Nephron progenitor cell (in vitro differentiated cells): ENCODE measurements around the gene COL12A1.

Experiments
- DNase-seq: peaks from one replicate; pipeline ENCODE4 v3.0.0; 2021
- H3K27ac Mint-ChIP-seq: 2 replicates; pipeline ENCODE4 v1.8.0; 2021; ENCODE audit warnings: mild to moderate bottlenecking, moderate library complexity, mixed read lengths
- H3K27me3 Mint-ChIP-seq: 2 replicates; pipeline ENCODE4 v1.8.0; 2021; ENCODE audit warnings: mild to moderate bottlenecking, low read depth, mixed read lengths; ENCODE audit not compliant: poor library complexity
- H3K36me3 Mint-ChIP-seq: 2 replicates; pipeline ENCODE4 v1.8.0; 2021; ENCODE audit warnings: low read depth, mixed read lengths
- H3K4me1 Mint-ChIP-seq: 2 replicates; pipeline ENCODE4 v1.8.0; 2021; ENCODE audit warnings: mixed read lengths
- H3K4me3 Mint-ChIP-seq: 2 replicates; pipeline ENCODE4 v1.8.0; 2021; ENCODE audit warnings: mild to moderate bottlenecking, moderate library complexity, mixed read lengths
- H3K9me3 Mint-ChIP-seq: 2 replicates; pipeline ENCODE4 v1.8.0; 2021; ENCODE audit warnings: mild to moderate bottlenecking, moderate library complexity, mixed read lengths
- TF ChIP-seq, protein P1 (sequence below): fragments of 200-600 bp; sonication (generic); IDR thresholded peaks from 2 replicates; pipeline ENCODE4 v1.5.0; 2021; ENCODE audit warnings: antibody characterized with exemption

COL12A1 gene

DNA sequence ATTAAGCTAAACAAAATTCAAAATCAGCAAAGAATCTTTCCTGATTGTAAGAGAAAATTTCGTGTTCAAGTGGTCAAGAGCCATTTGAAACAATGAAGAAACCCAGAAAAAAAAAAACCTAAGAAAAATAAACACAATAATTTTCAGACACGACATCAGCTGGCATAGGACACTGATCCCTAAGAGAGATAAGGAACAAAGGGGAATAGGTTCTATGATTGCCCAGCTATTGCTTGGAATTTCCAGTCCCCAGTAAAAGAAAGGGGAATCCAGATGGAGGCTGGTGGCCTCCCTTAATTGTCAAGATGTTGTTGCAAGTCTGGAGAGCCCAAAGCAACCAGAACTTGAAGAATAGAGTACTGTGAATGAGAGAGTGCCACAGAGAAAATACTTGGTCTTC lies 48.5 kb downstream of the COL12A1 start:
- no peak overlapping the region for H3K4me3 Mint-ChIP-seq
- no peak for DNase-seq
- TF ChIP-seq, protein P1, sequence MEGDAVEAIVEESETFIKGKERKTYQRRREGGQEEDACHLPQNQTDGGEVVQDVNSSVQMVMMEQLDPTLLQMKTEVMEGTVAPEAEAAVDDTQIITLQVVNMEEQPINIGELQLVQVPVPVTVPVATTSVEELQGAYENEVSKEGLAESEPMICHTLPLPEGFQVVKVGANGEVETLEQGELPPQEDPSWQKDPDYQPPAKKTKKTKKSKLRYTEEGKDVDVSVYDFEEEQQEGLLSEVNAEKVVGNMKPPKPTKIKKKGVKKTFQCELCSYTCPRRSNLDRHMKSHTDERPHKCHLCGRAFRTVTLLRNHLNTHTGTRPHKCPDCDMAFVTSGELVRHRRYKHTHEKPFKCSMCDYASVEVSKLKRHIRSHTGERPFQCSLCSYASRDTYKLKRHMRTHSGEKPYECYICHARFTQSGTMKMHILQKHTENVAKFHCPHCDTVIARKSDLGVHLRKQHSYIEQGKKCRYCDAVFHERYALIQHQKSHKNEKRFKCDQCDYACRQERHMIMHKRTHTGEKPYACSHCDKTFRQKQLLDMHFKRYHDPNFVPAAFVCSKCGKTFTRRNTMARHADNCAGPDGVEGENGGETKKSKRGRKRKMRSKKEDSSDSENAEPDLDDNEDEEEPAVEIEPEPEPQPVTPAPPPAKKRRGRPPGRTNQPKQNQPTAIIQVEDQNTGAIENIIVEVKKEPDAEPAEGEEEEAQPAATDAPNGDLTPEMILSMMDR, result no peak
- no peaks in the 10 kb centered on the region for H3K9me3 Mint-ChIP-seq
- H3K27me3 Mint-ChIP-seq, result peaks cover 3% of the 10 kb centered on the region
- peak overlapping the region; percentile 10 for H3K27ac Mint-ChIP-seq
- peaks cover 20% of the 10 kb centered on the region for H3K4me1 Mint-ChIP-seq
- no peaks in the 10 kb centered on the region for H3K36me3 Mint-ChIP-seq

DNA sequence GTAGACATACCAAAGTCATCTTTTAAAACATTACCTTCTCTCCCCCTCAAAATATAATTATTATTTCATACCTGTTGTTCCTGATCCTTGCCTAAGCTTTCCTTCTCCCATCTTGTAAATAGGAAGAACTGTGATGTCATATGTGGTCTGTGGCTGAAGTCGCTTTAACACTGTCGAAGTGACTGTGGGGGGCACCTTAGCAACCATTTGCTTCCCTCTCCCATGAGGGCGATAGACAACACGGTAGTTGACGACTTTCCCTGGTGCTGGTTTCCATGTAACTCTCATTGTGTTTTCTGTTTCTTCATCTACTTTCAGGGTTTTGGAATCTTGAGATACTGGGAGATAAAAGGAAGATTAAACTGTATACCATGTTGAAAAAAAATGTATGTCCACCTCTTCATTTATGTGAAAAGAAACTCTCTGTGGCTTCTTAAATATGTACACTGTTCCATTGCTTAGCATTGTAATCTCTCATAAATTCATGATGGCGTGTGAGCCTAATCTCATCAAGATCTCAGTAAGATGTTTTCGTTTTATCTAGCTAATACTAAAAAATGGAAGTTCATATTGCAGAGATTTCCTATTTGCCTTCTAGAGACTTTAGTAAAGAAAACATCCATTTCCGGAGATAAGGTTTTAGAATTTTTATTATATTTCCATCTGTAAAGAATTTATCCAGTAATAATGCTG lies 49.5 kb downstream of the COL12A1 start:
- Mint-ChIP-seq H3K27ac (no peak overlapping the region), H3K4me3 (no peak overlapping the region), H3K36me3 (no peaks in the 10 kb centered on the region), H3K9me3 (no peaks in the 10 kb centered on the region), H3K27me3 (peaks cover 3% of the 10 kb centered on the region), H3K4me1 (peaks cover 20% of the 10 kb centered on the region)
- TF ChIP-seq, protein P1, result no peak
- DNase-seq, result no peak

DNA sequence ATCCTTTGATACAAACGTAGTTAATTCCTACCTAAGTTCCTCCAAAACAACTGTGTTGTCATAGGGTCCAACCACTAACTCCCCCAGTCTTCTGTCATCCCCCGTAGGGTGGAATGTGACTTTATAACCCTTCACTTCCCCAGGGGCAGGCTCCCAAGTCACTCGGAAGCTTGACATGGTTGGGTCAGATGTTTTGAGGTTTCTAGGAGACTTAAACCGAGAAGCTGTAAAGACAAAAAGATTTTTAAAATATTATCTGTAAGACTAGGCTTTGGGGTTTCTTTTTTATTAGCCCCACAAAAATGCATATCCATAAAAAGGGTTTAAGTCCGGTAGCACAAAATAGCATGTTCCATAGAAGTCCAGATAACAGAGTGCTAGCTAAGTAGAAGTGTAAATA lies 50.2 kb downstream of the COL12A1 start:
- Mint-ChIP-seq H3K36me3 (no peaks in the 10 kb centered on the region), H3K27me3 (peaks cover 3% of the 10 kb centered on the region), H3K9me3 (no peaks in the 10 kb centered on the region), H3K4me3 (no peak overlapping the region), H3K27ac (peak overlapping the region; percentile 36), H3K4me1 (peaks cover 20% of the 10 kb centered on the region)
- DNase-seq, result peak; percentile 3
- TF ChIP-seq, protein P1, result no peak

- H3K4me1 Mint-ChIP-seq, result peaks cover 20% of the 10 kb centered on the region
- no peaks in the 10 kb centered on the region for H3K9me3 Mint-ChIP-seq
Measured at GRCh38 chr6:75154973-75155372, 50.9 kb downstream of the COL12A1 start.

GRCh38 chr6:75150685-75151412 lies 55.0 kb downstream of the COL12A1 start:
- Mint-ChIP-seq H3K27ac (no peak overlapping the region), H3K27me3 (no peaks in the 10 kb centered on the region), H3K4me1 (peaks cover 13% of the 10 kb centered on the region), H3K36me3 (no peaks in the 10 kb centered on the region), H3K9me3 (no peaks in the 10 kb centered on the region), H3K4me3 (no peak overlapping the region)
- DNase-seq, result no peak
- TF ChIP-seq, protein P1, result no peak

More at GRCh38 chr6:75154973-75155372, 50.9 kb downstream of the COL12A1 start:
- no peak overlapping the region for H3K27ac Mint-ChIP-seq
- DNase-seq, result no peak
- no peak overlapping the region for H3K4me3 Mint-ChIP-seq
- peaks cover 3% of the 10 kb centered on the region for H3K27me3 Mint-ChIP-seq
- TF ChIP-seq, protein P1, result no peak
- no peaks in the 10 kb centered on the region for H3K36me3 Mint-ChIP-seq
